NB4 (cell line): ENCODE measurements around the gene SEMA3E.

ENCODE experiments used
- DNase-seq: peaks from one replicate; pipeline ENCODE4 v3.0.0; 2010; ENCODE audit warnings: low read depth
- H3K4me3 ChIP-seq: one replicate; pipeline ENCODE4 v1.5.1; 2011; ENCODE audit warnings: mild to moderate bottlenecking, low read depth, low read length, moderate library complexity
- MYC ChIP-seq: IDR thresholded peaks from 2 replicates; pipeline ENCODE4 v1.6.1; 2011; ENCODE audit warnings: low read depth, low read length
- POLR2A ChIP-seq: IDR thresholded peaks from 2 replicates; pipeline ENCODE4 v1.6.1; 2011; ENCODE audit warnings: mild to moderate bottlenecking; ENCODE audit not compliant: insufficient read length; ENCODE audit errors: extremely low read depth
- TF ChIP-seq, protein P1 (sequence below): IDR thresholded peaks from 2 replicates; pipeline ENCODE4 v1.6.1; 2011; ENCODE audit warnings: low read depth, low read length
- TF ChIP-seq, protein P2 (sequence below): IDR thresholded peaks from one replicate; pipeline ENCODE4 v1.5.1; 2012; ENCODE audit warnings: low read depth, low read length

The SEMA3E gene

DNA sequence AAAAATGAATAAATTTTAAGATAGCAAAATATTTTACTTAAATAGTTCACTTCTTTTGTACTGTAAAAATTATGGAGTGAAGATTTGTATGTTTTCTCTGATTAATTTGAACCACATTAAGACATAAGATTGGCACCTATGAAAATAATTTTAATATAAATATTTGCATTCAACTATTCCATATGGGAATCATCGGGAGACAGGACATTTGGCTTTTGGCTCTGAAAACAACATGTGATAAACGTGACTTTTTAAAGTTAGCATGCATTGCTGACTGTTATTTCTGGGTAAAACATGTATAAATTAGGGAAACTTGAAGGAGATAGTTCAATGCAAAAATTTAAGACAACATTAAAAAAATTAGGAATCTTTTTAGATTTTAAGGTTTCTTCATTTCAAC is 117.2 kb downstream of the SEMA3E start:
- no peak overlapping the region for H3K4me3 ChIP-seq
- TF ChIP-seq, protein P1, sequence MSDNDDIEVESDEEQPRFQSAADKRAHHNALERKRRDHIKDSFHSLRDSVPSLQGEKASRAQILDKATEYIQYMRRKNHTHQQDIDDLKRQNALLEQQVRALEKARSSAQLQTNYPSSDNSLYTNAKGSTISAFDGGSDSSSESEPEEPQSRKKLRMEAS = no peak
- TF ChIP-seq MYC (no peak), POLR2A (no peak)
- TF ChIP-seq, protein P2, sequence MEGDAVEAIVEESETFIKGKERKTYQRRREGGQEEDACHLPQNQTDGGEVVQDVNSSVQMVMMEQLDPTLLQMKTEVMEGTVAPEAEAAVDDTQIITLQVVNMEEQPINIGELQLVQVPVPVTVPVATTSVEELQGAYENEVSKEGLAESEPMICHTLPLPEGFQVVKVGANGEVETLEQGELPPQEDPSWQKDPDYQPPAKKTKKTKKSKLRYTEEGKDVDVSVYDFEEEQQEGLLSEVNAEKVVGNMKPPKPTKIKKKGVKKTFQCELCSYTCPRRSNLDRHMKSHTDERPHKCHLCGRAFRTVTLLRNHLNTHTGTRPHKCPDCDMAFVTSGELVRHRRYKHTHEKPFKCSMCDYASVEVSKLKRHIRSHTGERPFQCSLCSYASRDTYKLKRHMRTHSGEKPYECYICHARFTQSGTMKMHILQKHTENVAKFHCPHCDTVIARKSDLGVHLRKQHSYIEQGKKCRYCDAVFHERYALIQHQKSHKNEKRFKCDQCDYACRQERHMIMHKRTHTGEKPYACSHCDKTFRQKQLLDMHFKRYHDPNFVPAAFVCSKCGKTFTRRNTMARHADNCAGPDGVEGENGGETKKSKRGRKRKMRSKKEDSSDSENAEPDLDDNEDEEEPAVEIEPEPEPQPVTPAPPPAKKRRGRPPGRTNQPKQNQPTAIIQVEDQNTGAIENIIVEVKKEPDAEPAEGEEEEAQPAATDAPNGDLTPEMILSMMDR = no peak
- DNase-seq = no peak

DNA sequence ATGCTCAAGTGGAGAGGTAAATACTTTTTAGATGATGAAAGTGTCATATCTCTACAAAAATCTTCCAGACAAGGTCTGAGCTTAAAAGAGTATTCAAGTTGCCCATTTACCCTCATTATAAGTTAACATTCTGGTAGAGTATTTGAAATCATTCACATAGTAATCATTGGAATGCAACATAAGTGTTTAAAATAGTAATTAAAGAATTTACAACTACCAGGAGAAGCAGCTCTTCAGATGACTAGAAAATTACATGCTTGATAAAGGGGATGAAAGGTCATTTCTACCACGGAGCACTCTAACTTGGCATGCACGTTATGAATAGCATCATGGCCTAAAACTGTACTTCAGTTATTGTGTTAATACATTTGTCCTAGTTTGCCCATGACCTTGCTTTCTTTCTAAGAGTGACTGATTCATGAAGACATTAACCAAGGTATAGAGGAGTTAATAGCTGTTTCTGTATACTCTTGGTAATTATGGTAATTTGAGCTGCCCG is 120.0 kb downstream of the SEMA3E start:
- TF ChIP-seq MYC = no peak
- TF ChIP-seq, protein P1 = no peak
- TF ChIP-seq, protein P2 = no peak
- TF ChIP-seq POLR2A = no peak
- H3K4me3 ChIP-seq = no peak overlapping the region
- no peak for DNase-seq

DNA sequence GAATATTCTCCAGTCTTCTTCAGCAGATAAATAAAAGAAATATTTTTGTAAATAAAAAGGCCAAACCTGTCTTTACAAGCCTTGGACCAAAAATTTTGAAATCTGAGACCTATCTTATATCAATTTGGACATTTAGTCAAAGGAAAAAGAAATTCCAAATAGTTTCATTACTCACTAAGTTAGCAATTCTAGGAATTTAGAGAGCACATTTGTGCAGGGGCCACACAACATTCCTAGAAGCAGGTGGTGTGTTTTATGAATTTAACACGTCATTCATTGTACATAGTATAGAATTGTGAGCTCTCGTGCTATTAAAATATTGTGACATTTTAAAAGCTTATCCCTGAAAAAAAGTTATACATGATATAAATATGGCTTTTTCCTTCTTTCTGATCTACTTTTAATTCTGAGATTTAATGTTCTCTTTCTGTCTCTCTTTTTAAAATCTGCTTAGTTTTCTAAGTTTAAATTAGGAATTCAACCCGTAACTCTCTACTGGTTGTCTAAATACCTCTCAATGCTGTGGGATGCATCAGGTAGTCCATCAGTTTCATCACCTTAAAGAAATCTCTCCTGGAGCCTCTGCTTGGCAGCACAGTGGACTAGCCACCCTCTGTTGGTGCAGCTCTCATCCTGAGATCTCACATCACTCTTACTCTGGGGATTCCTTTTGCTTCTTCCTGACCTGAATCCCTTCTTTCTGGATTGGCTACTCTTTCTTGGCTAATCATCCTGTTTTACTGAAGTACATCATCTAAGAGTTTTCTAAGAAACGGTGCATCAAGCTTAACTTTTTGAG is 124.5 kb downstream of the SEMA3E start:
- H3K4me3 ChIP-seq = no peak overlapping the region
- TF ChIP-seq POLR2A (no peak), MYC (no peak)
- TF ChIP-seq, protein P1 = no peak
- TF ChIP-seq, protein P2 = no peak
- no peak for DNase-seq

DNA sequence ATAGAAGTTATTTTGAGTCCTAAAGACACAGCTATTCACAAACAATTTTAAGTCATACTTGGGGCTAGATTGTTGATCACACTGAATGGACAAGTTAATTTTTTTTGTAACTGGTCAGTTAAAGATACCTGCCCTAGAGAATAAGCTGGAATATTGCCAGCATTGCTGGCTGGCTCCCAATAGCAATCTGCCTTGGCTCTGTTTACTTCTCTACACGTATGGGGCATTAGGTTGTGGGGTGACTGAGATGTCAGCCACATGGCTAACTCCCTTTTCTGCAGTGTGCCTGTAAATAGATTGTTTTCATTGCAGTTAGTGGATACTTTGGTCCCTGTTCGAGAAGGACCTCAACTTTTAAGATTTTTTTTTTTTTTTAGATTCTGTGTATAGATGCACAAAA is 128.2 kb downstream of the SEMA3E start:
- TF ChIP-seq POLR2A = no peak
- TF ChIP-seq MYC = no peak
- TF ChIP-seq, protein P1 = no peak
- TF ChIP-seq, protein P2 = no peak
- H3K4me3 ChIP-seq = no peak overlapping the region
- no peak for DNase-seq

DNA sequence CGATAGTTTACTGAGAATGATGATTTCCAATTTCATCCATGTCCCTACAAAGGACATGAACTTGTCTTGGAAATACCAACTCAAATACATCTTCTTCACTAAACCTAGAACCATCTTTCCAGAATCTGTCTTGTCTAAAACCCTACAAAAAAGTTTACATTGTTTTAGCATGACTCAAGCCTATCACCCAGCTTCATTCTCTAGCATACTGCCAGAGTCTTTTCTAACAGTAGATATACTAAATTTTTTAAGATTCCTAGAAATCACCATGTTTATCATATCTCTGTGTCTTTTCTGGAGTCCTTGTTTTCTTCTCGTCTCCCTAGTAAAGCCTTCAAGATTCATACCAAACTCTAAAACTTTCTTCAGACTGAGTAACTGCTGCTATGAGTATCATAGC is 129.7 kb downstream of the SEMA3E start:
- TF ChIP-seq, protein P1 = no peak
- TF ChIP-seq MYC (no peak), POLR2A (no peak)
- TF ChIP-seq, protein P2 = no peak
- no peak for DNase-seq
- no peak overlapping the region for H3K4me3 ChIP-seq
